ENCODE measurements around the gene UBR3.

The UBR3 gene

GRCh38 chr2:170086117-170086688 lies 258.9 kb downstream of the UBR3 start:
- no peak for TF ChIP-seq CTCF (conservative IDR thresholded peaks at IDR 0.05)
- no peak for TF ChIP-seq ZFX (IDR thresholded peaks at IDR 0.05)
- H3K27ac ChIP-seq: no peak overlapping the region

DNA sequence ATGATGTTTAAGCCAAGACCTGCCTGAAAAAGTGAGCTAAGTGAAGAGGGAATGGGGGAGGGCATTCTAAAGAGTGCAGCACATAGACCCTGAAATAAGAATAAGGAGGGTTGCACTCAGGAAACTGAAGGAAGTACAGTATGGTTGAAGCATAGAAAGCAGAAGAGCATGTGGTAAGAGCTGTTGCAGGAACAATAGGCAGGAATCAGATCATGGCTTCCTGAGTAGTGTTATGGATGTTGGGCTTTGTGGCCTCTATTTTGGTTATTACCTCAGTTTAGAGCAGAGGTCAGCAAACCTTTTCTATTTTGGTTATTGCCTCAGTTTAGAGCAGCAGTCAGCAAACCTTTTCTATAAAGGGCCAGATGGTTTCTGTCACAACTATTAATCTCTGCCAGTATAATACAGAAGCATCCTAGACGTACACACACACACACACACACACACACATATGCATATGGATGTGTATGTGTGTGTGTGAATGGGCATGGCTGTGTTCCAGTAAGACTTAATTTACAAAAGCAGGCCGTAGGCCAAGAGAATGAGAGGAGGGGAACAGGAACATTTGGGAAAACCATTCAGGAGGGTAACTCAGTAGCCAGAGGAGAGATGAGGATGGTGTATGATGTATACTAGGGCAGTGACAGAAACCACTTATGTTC lies 259.6 kb downstream of the UBR3 start:
- TF ChIP-seq ZFX (IDR thresholded peaks at IDR 0.05) (no peak), CTCF (conservative IDR thresholded peaks at IDR 0.05) (no peak)
- H3K27ac ChIP-seq: no peak overlapping the region

DNA sequence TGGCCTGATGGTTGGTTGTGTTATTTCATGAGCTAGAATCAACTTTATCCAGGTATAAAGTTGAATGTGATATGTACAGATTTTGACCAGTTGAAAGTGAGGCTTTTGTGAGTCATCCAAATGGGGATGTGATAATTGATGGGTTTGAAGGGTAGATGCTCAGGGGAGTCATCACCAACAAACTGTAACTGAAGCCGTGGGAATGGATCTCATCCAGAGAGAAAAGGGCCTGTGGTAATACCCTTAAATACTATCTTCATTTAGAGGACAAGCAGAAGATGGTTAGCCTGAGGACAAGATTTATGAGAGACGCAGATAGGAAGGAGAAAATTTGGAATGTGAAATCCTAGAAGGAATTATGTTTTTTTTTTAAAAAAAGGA lies 260.1 kb downstream of the UBR3 start:
- no peak overlapping the region for H3K27ac ChIP-seq
- TF ChIP-seq ZFX (IDR thresholded peaks at IDR 0.05) (no peak), CTCF (conservative IDR thresholded peaks at IDR 0.05) (no peak)

- no peak overlapping the region for H3K27ac ChIP-seq
- no peak for TF ChIP-seq ZFX (IDR thresholded peaks at IDR 0.05)
These were observed 261.5 kb downstream of the UBR3 start for GRCh38 chr2:170088776-170089175.

DNA sequence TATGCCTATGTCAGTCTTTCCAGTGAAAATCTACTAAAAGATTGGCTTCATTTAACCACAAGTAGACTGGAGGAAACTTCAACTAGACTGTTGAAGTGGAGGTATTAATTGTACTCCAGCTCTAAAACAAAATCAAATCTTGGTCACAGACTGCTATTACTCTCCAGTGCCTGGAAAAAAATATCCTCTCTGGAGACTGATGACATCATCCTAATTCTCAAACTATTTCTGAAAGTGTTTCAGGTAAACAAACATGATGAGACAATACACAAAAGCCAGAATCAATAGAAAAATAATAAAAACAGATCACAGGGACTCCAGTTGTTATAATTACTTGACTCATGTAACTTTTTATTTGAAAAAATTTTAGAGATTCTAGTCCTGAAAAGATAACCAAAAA lies 263.0 kb downstream of the UBR3 start:
- H3K27ac ChIP-seq: no peak overlapping the region
- no peak for TF ChIP-seq ZFX (IDR thresholded peaks at IDR 0.05)
- no peak for TF ChIP-seq CTCF (conservative IDR thresholded peaks at IDR 0.05)

DNA sequence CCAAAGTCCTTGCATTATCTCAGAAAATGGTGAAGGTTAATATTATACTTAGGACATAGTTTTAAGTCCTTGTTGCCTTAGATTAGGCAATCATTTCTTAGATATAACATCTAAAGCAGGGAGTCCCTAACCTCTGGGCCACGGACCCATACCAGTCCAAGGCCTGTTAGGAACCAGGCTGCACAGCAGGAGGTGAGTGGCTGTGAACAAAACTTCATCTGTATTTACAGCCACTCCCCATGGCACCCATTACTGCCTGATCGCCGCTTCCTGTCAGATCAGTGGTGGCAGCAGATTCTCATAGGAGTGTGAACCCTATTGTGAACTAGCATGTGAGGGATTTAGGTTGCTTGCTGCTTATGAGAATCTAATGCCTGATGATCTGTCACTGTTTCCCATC lies 264.2 kb downstream of the UBR3 start:
- TF ChIP-seq CTCF (conservative IDR thresholded peaks at IDR 0.05) (no peak), ZFX (IDR thresholded peaks at IDR 0.05) (no peak)

DNA sequence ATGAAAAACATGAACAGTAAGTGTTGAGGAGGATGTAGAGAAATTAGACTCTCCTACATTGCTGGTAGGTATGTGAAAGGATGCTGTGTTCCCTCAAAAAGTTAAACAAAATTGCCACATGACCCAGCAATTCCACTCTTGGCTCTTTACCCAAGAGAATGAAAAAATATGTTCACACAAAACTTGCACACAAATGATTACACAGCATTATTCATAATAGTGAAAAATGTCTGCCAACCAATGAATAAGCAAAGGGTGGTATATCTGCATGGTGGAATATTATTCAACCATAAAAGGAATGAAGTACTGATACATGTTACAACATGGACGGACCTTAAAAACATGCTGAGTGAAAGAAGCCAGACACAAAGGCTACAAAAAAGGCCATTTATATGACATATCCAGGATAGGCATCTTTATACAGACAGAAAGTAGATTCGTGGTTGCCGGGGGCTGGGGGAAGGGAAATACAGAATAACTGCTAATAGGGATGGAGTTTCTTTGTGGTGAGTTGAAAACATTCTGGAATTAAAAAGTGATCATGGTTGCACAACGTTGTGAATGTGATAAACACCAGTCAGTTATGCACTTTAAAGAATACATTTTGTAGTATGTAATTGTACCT lies 265.3 kb downstream of the UBR3 start:
- H3K27ac ChIP-seq: no peak overlapping the region
- TF ChIP-seq CTCF (conservative IDR thresholded peaks at IDR 0.05): no peak
- TF ChIP-seq ZFX (IDR thresholded peaks at IDR 0.05): no peak

More for the DNA sequence above, 264.2 kb downstream of the UBR3 start:
- no peak overlapping the region for H3K27ac ChIP-seq

Data from C4-2B (cell line).